ENCODE measurements around the gene NOS1.

Gene NOS1

GRCh38 chr12:117330441-117331113 lies 30.8 kb downstream of the NOS1 start:
- no peak for DNase-seq (ENCODE audit: low read depth, low spot score)

GRCh38 chr12:117329756-117330155 lies 31.7 kb downstream of the NOS1 start:
- no peak for DNase-seq (ENCODE audit: low read depth, low spot score)

DNA sequence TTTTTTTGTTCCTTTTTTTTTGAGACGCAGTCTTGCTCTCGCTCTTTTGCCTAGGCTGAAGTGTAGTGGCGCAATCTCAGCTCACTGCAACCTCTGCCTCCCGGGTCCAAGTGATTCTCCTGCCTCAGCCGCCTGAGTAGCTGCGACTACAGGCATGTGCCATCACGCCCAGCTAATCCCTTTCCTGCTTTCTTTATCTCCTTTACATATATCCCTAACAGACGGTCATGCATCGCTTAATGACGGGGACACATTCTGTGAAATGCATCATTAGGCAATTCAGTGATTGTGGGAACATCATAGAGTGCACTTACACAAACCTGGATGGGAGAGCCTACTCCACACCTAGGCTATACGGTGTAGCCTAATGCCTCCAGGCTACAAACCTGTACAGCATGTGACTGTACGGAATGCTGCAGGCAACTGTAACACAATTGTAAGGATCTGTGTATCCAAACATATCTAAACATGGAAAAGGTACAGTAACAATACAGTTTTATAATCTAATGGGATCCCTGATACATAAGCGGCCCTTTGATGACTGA lies 32.8 kb downstream of the NOS1 start:
- no peak for DNase-seq (ENCODE audit: low read depth, low spot score)

- DNase-seq (ENCODE audit: low read depth, low spot score) = no peak
Measured at GRCh38 chr12:117322428-117322827, 39.0 kb downstream of the NOS1 start.

GRCh38 chr12:117321572-117321971 lies 39.9 kb downstream of the NOS1 start:
- DNase-seq (ENCODE audit: low read depth, low spot score) = no peak

- no peak for DNase-seq (ENCODE audit: low read depth, low spot score)
Measured at GRCh38 chr12:117318591-117318990, 42.8 kb downstream of the NOS1 start.

- no peak for DNase-seq (ENCODE audit: low read depth, low spot score)
Measured at GRCh38 chr12:117316336-117316735, 45.1 kb downstream of the NOS1 start.

DNA sequence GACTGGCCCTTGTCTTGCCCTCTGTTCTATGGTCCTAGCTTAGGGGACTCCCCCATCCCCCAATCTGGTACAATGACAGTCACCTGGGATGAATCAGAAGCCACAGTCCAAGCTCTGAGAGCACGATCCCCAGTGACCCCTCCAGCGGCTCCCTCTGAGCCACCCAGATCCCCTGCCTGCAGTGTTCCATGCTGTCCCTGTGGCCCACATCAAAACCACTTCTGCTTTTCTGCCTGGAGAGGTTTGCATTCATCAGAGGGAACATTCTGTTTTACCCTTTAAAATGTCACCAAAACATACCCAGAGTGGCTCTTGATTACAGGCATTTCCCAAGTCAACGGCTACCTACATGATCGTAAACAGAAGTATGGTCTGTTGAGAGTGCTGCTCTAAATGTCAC lies 47.5 kb downstream of the NOS1 start:
- no peak for DNase-seq (ENCODE audit: low read depth, low spot score)

GRCh38 chr12:117312770-117313169 lies 48.7 kb downstream of the NOS1 start:
- no peak for DNase-seq (ENCODE audit: low read depth, low spot score)

GRCh38 chr12:117309276-117309925 lies 52.0 kb downstream of the NOS1 start:
- DNase-seq (ENCODE audit: low read depth, low spot score) = no peak

DNA sequence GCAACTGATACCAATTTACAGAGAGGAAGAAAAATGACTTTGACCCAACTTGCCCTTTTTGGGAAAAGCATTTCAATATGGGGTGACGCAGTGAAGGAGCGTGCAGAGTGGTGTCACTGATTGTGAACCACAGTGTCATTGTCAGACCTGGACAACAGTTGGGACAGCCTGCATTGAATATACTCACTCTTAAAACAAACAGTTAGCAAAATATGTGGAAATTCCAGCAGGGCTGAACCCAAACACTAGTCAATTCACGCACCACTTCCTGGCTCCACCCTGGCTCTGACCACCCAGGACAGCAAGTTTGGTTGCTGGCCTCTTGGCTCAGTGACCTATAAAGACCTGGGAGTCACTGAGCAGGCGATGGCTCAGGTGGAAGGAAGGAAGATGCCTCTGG lies 61.3 kb downstream of the NOS1 start:
- no peak for DNase-seq (ENCODE audit: low read depth, low spot score)

GRCh38 chr12:117298648-117299225 lies 62.7 kb downstream of the NOS1 start:
- no peak for DNase-seq (ENCODE audit: low read depth, low spot score)

DNA sequence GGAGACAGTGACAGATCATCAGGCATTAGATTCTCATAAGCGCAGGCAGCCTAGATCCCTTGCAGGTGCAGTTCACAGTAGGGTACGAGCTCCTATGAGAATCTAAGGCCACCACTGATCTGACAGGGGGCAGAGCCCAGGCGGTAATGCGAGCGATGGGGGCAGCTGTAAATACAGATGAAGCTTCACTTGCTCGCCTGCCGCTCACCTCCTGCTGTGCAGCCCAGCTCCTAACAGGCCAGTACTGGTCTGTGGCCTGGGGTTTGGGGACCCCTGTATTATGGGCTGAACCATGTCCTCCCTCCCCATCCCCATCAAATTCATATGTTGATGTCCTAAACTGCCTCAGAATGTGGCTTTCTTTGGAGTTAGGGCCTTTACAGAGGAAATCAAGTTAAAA lies 63.2 kb downstream of the NOS1 start:
- no peak for DNase-seq (ENCODE audit: low read depth, low spot score)

- DNase-seq (ENCODE audit: low read depth, low spot score) = no peak
Measured at GRCh38 chr12:117294189-117294603, 67.2 kb downstream of the NOS1 start.

GRCh38 chr12:117293510-117293909 lies 67.9 kb downstream of the NOS1 start:
- no peak for DNase-seq (ENCODE audit: low read depth, low spot score)

GRCh38 chr12:117292688-117293087 lies 68.7 kb downstream of the NOS1 start:
- no peak for DNase-seq (ENCODE audit: low read depth, low spot score)

DNA sequence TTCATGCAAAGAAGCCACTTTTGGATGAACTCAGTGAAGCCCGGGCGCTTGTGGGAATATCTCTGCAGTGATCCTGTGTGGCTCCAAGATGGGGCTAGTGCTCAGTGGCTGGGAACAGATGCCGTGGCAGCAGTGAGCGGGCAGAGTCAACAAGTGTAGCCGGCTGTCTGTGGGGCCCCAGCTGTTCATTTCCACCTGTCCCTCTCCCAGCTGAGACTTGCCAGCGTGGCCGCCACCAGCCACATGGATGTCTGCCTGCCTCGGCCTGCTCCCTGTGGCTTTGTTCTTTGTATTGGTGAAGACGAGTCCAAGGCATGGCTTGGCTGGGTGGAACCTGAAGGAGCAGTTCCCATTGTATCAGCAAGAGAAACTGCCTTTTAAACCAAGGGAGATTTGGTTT lies 77.3 kb downstream of the NOS1 start:
- DNase-seq (ENCODE audit: low read depth, low spot score) = no peak

GRCh38 chr12:117282490-117282889 lies 78.9 kb downstream of the NOS1 start:
- DNase-seq (ENCODE audit: low read depth, low spot score) = no peak

DNA sequence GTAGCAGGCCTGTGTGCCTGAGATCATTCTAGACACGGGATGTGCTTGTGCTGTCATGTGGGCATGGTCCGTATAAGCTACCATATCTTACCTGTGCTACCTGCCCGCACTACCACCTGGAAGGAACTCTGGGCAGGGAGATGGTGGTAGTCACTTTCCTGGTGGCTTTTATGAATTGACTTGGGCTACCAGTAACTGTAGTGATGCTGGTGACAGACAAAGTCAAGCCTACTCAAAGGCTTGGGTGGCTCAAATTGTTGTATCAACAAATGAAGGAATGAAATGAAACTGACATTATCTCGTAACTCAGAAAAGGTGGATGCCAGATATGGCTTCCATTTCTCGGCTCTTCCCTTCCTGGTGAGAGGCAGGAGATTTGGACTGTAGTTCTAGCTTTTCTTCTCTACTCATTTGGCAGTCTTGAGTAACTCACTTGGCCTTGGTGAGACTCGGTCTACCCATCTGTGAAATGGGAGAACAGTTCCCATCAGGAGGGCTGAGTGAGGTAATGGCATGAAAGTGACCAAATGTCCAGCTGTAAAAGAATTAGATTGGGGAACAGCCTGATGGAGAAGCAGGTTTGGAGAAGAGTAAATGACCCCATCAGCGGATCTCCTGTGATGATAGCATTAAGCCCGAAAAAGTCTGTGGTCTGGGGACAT lies 81.3 kb downstream of the NOS1 start:
- no peak for DNase-seq (ENCODE audit: low read depth, low spot score)

GRCh38 chr12:117279606-117280005 lies 81.8 kb downstream of the NOS1 start:
- no peak for DNase-seq (ENCODE audit: low read depth, low spot score)

DNA sequence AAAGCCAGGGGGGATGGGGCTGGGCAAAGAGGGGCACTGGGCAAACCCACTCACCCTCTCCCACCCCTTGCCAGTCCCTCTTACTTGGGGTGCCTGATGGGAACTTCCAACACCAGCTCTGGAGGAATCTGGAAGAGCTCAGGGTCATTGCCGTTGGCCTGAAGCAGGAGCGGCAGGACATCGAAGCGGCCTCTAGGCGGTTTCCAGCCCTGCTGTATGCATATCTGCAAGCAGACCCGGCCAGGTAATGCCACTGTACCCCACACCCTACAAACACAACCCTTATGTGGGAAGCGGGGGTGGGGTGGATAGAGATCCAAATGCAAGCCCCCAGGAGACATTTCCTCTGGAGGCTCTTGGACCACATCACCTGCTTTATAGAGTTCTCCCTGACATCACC lies 83.6 kb downstream of the NOS1 start:
- DNase-seq (ENCODE audit: low read depth, low spot score) = no peak

DNA sequence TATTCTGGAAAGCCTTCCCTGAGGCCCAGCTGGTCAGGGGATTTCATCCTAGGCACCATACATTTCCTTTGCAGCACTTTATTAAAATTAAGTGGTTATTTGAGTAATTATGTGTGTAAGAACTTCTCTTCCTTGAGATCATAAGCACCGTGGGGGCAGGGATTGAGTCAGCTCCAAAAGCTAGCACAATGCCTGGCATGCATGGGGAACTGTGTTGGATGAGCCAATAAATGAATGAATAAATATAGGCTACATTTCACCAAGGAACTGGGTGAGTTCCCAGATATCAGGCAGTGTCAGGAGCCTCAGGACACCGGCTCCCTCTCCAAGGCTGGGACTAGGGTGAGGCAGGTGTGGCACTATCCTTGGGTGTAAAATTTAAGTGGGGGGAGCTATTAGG lies 88.3 kb downstream of the NOS1 start:
- no peak for DNase-seq (ENCODE audit: low read depth, low spot score)

Data from smooth muscle cell of the brain vasculature (primary cell).